Gastroesophageal sphincter (tissue), 3 donors: ENCODE results near the gene ABHD12.

Experiments
- POLR2A ChIP-seq, 2 donors: fragments of 450-650 bp; IDR thresholded peaks; one replicate each; pipeline ENCODE4 v1.6.1; 2017; ENCODE audit warnings: antibody characterized with exemption in 2 of 2, mild to moderate bottlenecking in 2 of 2, moderate library complexity in 1 of 2
- POLR2AphosphoS5 ChIP-seq: sonication (generic); formaldehyde crosslinking; IDR thresholded peaks from one replicate; pipeline ENCODE4 v1.6.1; 2017; ENCODE audit warnings: antibody characterized with exemption
- TF ChIP-seq, protein P1 (sequence below), 4 experiments: fragments of 200-600 bp in 2 of 4; fragments of 450-650 bp in 2 of 4; sonication (generic) in 1 of 4; IDR thresholded peaks; one replicate each; pipeline ENCODE4 v1.5.1; 2017 to 2019; ENCODE audit warnings: antibody characterized with exemption in 4 of 4, mild to moderate bottlenecking in 2 of 4, moderate library complexity in 2 of 4

DNA sequence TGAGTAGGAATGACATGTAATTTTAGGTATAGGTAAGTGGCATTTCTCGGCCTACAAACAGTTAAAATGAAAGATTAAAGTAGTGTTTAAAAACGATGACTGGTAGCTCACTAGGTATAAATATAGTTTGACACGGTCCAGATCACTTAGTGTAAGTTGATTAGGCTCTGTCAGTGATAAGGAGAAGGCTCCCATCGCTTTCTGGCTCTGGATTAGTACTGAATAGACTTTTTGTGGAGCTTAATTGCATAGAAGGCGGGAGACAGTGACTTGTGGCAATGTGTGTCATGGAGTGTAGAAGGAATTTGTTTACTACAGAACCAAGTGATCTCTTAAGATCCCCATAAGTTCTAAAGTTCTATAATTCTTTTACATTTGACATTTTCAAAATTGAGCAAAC is 136.1 kb downstream of the ABHD12 start:
- TF ChIP-seq POLR2AphosphoS5 (no peak), POLR2A (IDR thresholded peaks at IDR 0.05) (no peak)
- TF ChIP-seq, protein P1, sequence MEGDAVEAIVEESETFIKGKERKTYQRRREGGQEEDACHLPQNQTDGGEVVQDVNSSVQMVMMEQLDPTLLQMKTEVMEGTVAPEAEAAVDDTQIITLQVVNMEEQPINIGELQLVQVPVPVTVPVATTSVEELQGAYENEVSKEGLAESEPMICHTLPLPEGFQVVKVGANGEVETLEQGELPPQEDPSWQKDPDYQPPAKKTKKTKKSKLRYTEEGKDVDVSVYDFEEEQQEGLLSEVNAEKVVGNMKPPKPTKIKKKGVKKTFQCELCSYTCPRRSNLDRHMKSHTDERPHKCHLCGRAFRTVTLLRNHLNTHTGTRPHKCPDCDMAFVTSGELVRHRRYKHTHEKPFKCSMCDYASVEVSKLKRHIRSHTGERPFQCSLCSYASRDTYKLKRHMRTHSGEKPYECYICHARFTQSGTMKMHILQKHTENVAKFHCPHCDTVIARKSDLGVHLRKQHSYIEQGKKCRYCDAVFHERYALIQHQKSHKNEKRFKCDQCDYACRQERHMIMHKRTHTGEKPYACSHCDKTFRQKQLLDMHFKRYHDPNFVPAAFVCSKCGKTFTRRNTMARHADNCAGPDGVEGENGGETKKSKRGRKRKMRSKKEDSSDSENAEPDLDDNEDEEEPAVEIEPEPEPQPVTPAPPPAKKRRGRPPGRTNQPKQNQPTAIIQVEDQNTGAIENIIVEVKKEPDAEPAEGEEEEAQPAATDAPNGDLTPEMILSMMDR (IDR thresholded peaks at IDR 0.05) = no peak
